Measurements from ENCODE around the gene ZNF621. TPM values are rescaled to one million over a fixed set of nuclear protein-coding genes. Genes with fewer than 3 reads are reported as not detected.

ZNF621 gene
- total RNA-seq, 1 donor: 19.0 TPM

GRCh38 chr3:40582401-40583027 lies 57.8 kb downstream of the ZNF621 start:
- TF ChIP-seq CTCF (IDR thresholded peaks at IDR 0.05; ENCODE audit: insufficient read depth, low read depth, low read length): no peak
- no peak for DNase-seq (ENCODE audit: low read depth)
- H3K4me3 ChIP-seq (ENCODE audit: low read depth, low read length): no peak overlapping the region

GRCh38 chr3:40583691-40584090 lies 58.9 kb downstream of the ZNF621 start:
- no peak for TF ChIP-seq CTCF (IDR thresholded peaks at IDR 0.05; ENCODE audit: insufficient read depth, low read depth, low read length)
- no peak for DNase-seq (ENCODE audit: low read depth)
- H3K4me3 ChIP-seq (ENCODE audit: low read depth, low read length): no peak overlapping the region

- H3K4me3 ChIP-seq (ENCODE audit: low read depth, low read length): peak overlapping the region; percentile 6
- peak; percentile 98 for TF ChIP-seq CTCF (IDR thresholded peaks at IDR 0.05; ENCODE audit: insufficient read depth, low read depth, low read length)
- DNase-seq (ENCODE audit: low read depth): peak; percentile 79
These were observed 59.9 kb downstream of the ZNF621 start for GRCh38 chr3:40584625-40585189.

GRCh38 chr3:40585381-40586016 lies 60.7 kb downstream of the ZNF621 start:
- no peak for DNase-seq (ENCODE audit: low read depth)
- TF ChIP-seq CTCF (IDR thresholded peaks at IDR 0.05; ENCODE audit: insufficient read depth, low read depth, low read length): no peak
- no peak overlapping the region for H3K4me3 ChIP-seq (ENCODE audit: low read depth, low read length)

- DNase-seq (ENCODE audit: low read depth): no peak
- no peak for TF ChIP-seq CTCF (IDR thresholded peaks at IDR 0.05; ENCODE audit: insufficient read depth, low read depth, low read length)
- no peak overlapping the region for H3K4me3 ChIP-seq (ENCODE audit: low read depth, low read length)
These were observed 62.1 kb downstream of the ZNF621 start for GRCh38 chr3:40586901-40587300.

- TF ChIP-seq CTCF (IDR thresholded peaks at IDR 0.05; ENCODE audit: insufficient read depth, low read depth, low read length): no peak
- no peak for DNase-seq (ENCODE audit: low read depth)
- H3K4me3 ChIP-seq (ENCODE audit: low read depth, low read length): no peak overlapping the region
These were observed 63.6 kb downstream of the ZNF621 start for GRCh38 chr3:40588406-40588805.

Small RNA genes lying within 50 kb of the gene (small RNA-seq; reads per million reads assigned to genes)
- gene RNU5B-2P: not detected

Other genes with a start within 250 kb of the ZNF621 start
- gene EIF1B, start 215.3 kb upstream of the ZNF621 start, total RNA-seq: 13.5 and 19.0 TPM in 2 replicates
- under 0.01 TPM in 1 of 2 replicates, not detected in the other for gene ENTPD3, start 137.8 kb upstream of the ZNF621 start, total RNA-seq
- gene RPL14, start 67.6 kb upstream of the ZNF621 start, total RNA-seq: 156 and 209 TPM in 2 replicates
- 3.9 and 5.2 TPM in 2 replicates for gene ZNF619, start 47.8 kb upstream of the ZNF621 start, total RNA-seq
- 0.86 and 0.97 TPM in 2 replicates for gene ZNF620, start 18.9 kb upstream of the ZNF621 start, total RNA-seq

Data from fibroblast of villous mesenchyme (primary cell).